Measurements from ENCODE around the gene ACTL10. TPM values are rescaled to one million over a fixed set of nuclear protein-coding genes. Genes with fewer than 3 reads are reported as not detected.
"Not testable (repeated sequence)": the region's sequence is repeated elsewhere in the genome, so short reads cannot be mapped to it uniquely, and the experiment has no call there.

Gene ACTL10
- polyA plus RNA-seq, 3 donors, result 0.45 to 0.71 (median 0.50) TPM

- DNase-seq, result no peak
Measured at GRCh38 chr20:33693289-33693688, 26.5 kb downstream of the ACTL10 start.

GRCh38 chr20:33693741-33694638, 27.2 kb downstream of the ACTL10 start:
- DNase-seq, result no peak

- DNase-seq, result no peak
Measured at GRCh38 chr20:33694639-33695012, 27.9 kb downstream of the ACTL10 start.

- no peak for DNase-seq
Measured at GRCh38 chr20:33696448-33696847, 29.7 kb downstream of the ACTL10 start.

- no peak for DNase-seq
Measured at GRCh38 chr20:33697129-33697528, 30.4 kb downstream of the ACTL10 start.

- not testable (repeated sequence) for DNase-seq
Measured at GRCh38 chr20:33698966-33699365, 32.2 kb downstream of the ACTL10 start.

GRCh38 chr20:33700696-33701441, 34.1 kb downstream of the ACTL10 start:
- DNase-seq, result not testable (repeated sequence)

- DNase-seq, result no peak
Measured at GRCh38 chr20:33701629-33702450, 35.1 kb downstream of the ACTL10 start.

GRCh38 chr20:33702861-33703260, 36.1 kb downstream of the ACTL10 start:
- DNase-seq, result no peak

- DNase-seq, result no peak
Measured at GRCh38 chr20:33703498-33704137, 36.9 kb downstream of the ACTL10 start.

- no peak for DNase-seq
Measured at GRCh38 chr20:33704197-33704924, 37.6 kb downstream of the ACTL10 start.

- DNase-seq, result no peak
Measured at GRCh38 chr20:33707668-33708067, 40.9 kb downstream of the ACTL10 start.

- DNase-seq, result no peak
Measured at GRCh38 chr20:33709398-33709797, 42.7 kb downstream of the ACTL10 start.

GRCh38 chr20:33709905-33710541, 43.3 kb downstream of the ACTL10 start:
- DNase-seq, result no peak

- no peak for DNase-seq
Measured at GRCh38 chr20:33710681-33711445, 44.1 kb downstream of the ACTL10 start.

GRCh38 chr20:33711446-33711738, 44.6 kb downstream of the ACTL10 start:
- no peak for DNase-seq

GRCh38 chr20:33713865-33714367, 47.2 kb downstream of the ACTL10 start:
- DNase-seq, result no peak

GRCh38 chr20:33716498-33716897, 49.8 kb downstream of the ACTL10 start:
- no peak for DNase-seq
